DOHH2 (cell line): Measurements from ENCODE around the gene NDUFA8.

Experiments
- H3F3A ChIP-seq: fragments of 200-600 bp; sonication (generic), shearing (Covaris generic); 2 replicates; pipeline ENCODE4 v1.6.0; 2016; ENCODE audit warnings: antibody characterized with exemption, mild to moderate bottlenecking; ENCODE audit not compliant: control insufficient read depth, insufficient read depth
- H3K27ac ChIP-seq: fragments of 200-600 bp; sonication (generic); 2 replicates; pipeline ENCODE4 v1.5.1; 2014; ENCODE audit warnings: low read depth, mild to moderate bottlenecking, low read length, moderate library complexity
- H3K27me3 ChIP-seq: fragments of 200-600 bp; sonication (generic); 2 replicates; pipeline ENCODE4 v1.6.1; 2014; ENCODE audit warnings: mild to moderate bottlenecking, low read length, mixed read lengths; ENCODE audit not compliant: control insufficient read depth
- H3K36me3 ChIP-seq: fragments of 200-600 bp; sonication (generic); 2 replicates; pipeline ENCODE4 v1.6.1; 2014; ENCODE audit warnings: mild to moderate bottlenecking, low read length, moderate library complexity, mixed read lengths; ENCODE audit not compliant: control insufficient read depth
- H3K4me1 ChIP-seq: fragments of 200-600 bp; sonication (generic); 2 replicates; pipeline ENCODE4 v1.6.1; 2014; ENCODE audit warnings: mild to moderate bottlenecking, low read length, mixed read lengths; ENCODE audit not compliant: control insufficient read depth
- H3K4me2 ChIP-seq: fragments of 200-600 bp; sonication (generic); 2 replicates; pipeline ENCODE4 v1.6.0; 2014; ENCODE audit warnings: mild to moderate bottlenecking, low read length, moderate library complexity
- H3K4me3 ChIP-seq: fragments of 200-600 bp; sonication (generic); 2 replicates; pipeline ENCODE4 v1.5.1; 2014; ENCODE audit warnings: mild to moderate bottlenecking, low read length, mixed read lengths
- H3K79me2 ChIP-seq: fragments of 200-600 bp; sonication (generic); 2 replicates; pipeline ENCODE4 v1.6.1; 2014; ENCODE audit warnings: mild to moderate bottlenecking, low read length, mixed read lengths; ENCODE audit not compliant: control insufficient read depth
- H3K9me2 ChIP-seq: fragments of 200-600 bp; sonication (generic); replicated peaks from 2 replicates; pipeline ENCODE4 v1.6.1; 2014; ENCODE audit warnings: mild to moderate bottlenecking, low read length, mixed read lengths; ENCODE audit not compliant: control insufficient read depth
- H3K9me3 ChIP-seq: fragments of 200-600 bp; sonication (generic); 2 replicates; pipeline ENCODE4 v1.6.1; 2014; ENCODE audit warnings: antibody characterized with exemption, low read length, mixed read lengths; ENCODE audit not compliant: control insufficient read depth, insufficient read depth
- H4K20me1 ChIP-seq: fragments of 200-600 bp; sonication (generic); 2 replicates; pipeline ENCODE4 v1.6.0; 2014; ENCODE audit warnings: low read depth, mild to moderate bottlenecking, antibody characterized with exemption, low read length, moderate library complexity; ENCODE audit not compliant: control insufficient read depth, insufficient read depth
- EZH2phosphoT487 ChIP-seq: fragments of 200-600 bp; sonication (generic); IDR thresholded peaks from 2 replicates; pipeline ENCODE4 v1.6.1; 2017; ENCODE audit warnings: borderline replicate concordance, mild to moderate bottlenecking, antibody characterized with exemption, low read length, moderate library complexity, mixed read lengths
- TF ChIP-seq, protein P1 (sequence below): fragments of 200-600 bp; sonication (generic); IDR thresholded peaks from one replicate; pipeline ENCODE4 v1.5.1; 2014; ENCODE audit warnings: antibody characterized with exemption, mild to moderate bottlenecking, low read depth, low read length; ENCODE audit not compliant: poor library complexity, severe bottlenecking

Gene NDUFA8

DNA sequence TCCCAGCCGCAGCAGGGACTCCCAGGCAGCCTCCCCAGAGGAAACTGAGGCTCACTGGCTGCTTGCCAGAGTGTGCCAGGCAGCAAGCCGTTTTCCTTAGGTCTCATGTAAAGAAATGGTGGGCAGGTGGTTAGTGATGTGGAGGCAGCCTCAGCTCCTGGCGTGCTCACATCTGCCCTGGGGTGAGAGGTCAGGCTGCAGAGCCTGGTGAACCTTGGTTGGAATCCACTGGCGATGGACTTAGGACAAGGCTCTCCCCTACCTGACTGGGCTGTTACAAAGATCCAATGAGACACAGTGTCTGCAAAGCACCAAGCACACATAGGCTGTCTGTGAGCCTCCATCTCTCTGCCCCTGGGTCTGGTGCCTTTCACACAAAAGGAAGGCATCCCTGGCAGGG, 38.3 kb upstream of the NDUFA8 start:
- H3K4me1 ChIP-seq, result no peaks in the 10 kb centered on the region
- no peaks in the 10 kb centered on the region for H3K36me3 ChIP-seq
- no peaks in the 10 kb centered on the region for H3F3A ChIP-seq
- H3K4me3 ChIP-seq, result no peak overlapping the region
- TF ChIP-seq EZH2phosphoT487, result no peak
- TF ChIP-seq, protein P1, sequence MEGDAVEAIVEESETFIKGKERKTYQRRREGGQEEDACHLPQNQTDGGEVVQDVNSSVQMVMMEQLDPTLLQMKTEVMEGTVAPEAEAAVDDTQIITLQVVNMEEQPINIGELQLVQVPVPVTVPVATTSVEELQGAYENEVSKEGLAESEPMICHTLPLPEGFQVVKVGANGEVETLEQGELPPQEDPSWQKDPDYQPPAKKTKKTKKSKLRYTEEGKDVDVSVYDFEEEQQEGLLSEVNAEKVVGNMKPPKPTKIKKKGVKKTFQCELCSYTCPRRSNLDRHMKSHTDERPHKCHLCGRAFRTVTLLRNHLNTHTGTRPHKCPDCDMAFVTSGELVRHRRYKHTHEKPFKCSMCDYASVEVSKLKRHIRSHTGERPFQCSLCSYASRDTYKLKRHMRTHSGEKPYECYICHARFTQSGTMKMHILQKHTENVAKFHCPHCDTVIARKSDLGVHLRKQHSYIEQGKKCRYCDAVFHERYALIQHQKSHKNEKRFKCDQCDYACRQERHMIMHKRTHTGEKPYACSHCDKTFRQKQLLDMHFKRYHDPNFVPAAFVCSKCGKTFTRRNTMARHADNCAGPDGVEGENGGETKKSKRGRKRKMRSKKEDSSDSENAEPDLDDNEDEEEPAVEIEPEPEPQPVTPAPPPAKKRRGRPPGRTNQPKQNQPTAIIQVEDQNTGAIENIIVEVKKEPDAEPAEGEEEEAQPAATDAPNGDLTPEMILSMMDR, result no peak
- no peak overlapping the region for H3K27ac ChIP-seq
- H3K4me2 ChIP-seq, result no peak overlapping the region
- no peaks in the 10 kb centered on the region for H3K79me2 ChIP-seq
- H3K9me2 ChIP-seq, result no peaks in the 10 kb centered on the region
- H3K9me3 ChIP-seq, result no peaks in the 10 kb centered on the region
- H4K20me1 ChIP-seq, result no peaks in the 10 kb centered on the region
- H3K27me3 ChIP-seq, result peaks cover 6% of the 10 kb centered on the region; the same call in 1 of the 2 replicates

GRCh38 chr9:122197426-122197825, 37.8 kb upstream of the NDUFA8 start:
- H3K36me3 ChIP-seq, result no peaks in the 10 kb centered on the region
- H3K9me3 ChIP-seq, result no peaks in the 10 kb centered on the region
- no peaks in the 10 kb centered on the region for H4K20me1 ChIP-seq
- no peak overlapping the region for H3K27ac ChIP-seq
- no peaks in the 10 kb centered on the region for H3K4me1 ChIP-seq
- H3K9me2 ChIP-seq, result no peaks in the 10 kb centered on the region
- no peak overlapping the region for H3K4me3 ChIP-seq
- no peaks in the 10 kb centered on the region for H3F3A ChIP-seq
- TF ChIP-seq, protein P1, result no peak
- TF ChIP-seq EZH2phosphoT487, result no peak
- no peak overlapping the region for H3K4me2 ChIP-seq
- no peaks in the 10 kb centered on the region for H3K79me2 ChIP-seq
- H3K27me3 ChIP-seq, result peaks cover 6% of the 10 kb centered on the region; the same call in 1 of the 2 replicates

DNA sequence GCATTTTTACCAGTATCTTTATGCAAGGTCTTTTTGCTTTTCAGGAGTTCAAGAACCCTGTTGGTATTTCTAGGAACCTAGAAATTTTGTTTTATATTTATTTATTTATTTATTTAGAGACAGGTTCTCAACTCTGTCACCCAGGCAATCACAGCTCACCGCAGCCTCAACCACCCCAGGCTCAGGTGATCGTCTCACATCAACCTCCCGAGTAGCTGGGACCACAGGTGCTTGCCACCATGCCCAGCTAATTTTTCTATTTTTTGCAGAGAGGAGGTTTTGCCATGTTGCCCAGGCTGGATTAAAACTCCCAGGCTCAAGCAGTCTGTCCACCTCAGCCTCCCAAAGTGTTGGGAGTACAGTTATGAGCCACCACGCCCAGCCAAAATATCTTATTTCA, 36.3 kb upstream of the NDUFA8 start:
- H3K36me3 ChIP-seq, result no peaks in the 10 kb centered on the region
- peaks cover 6% of the 10 kb centered on the region; the same call in 1 of the 2 replicates for H3K27me3 ChIP-seq
- no peak overlapping the region for H3K27ac ChIP-seq
- no peaks in the 10 kb centered on the region for H3K4me1 ChIP-seq
- no peaks in the 10 kb centered on the region for H3K79me2 ChIP-seq
- H3K4me2 ChIP-seq, result no peak overlapping the region
- no peak for TF ChIP-seq EZH2phosphoT487
- TF ChIP-seq, protein P1, result no peak
- H3K4me3 ChIP-seq, result no peak overlapping the region
- H3F3A ChIP-seq, result no peaks in the 10 kb centered on the region
- no peaks in the 10 kb centered on the region for H3K9me2 ChIP-seq
- H4K20me1 ChIP-seq, result no peaks in the 10 kb centered on the region
- H3K9me3 ChIP-seq, result no peaks in the 10 kb centered on the region

DNA sequence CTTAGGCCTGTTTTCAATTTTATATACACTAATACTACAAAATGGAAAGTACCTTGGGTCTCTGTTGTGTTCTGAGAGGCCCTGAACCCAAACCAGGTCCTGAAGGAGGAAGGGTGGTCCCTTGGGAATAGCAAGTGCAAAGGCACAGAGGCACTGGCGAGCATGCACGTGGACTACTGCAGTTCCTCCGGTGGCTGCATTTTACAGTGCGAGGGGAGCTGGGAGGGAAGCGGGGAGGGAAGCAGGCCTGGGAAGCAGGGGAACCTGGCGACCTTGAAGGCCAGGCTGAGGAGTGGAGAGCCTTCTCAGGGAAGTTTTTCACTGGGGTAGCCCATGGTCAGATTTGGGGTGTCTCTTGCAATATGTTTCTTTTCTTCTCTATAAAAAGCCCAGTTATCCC, 34.1 kb upstream of the NDUFA8 start:
- Histone ChIP-seq H3K27ac (no peak overlapping the region), H3K9me3 (no peaks in the 10 kb centered on the region), H3F3A (no peaks in the 10 kb centered on the region), H4K20me1 (no peaks in the 10 kb centered on the region), H3K27me3 (peaks cover 6% of the 10 kb centered on the region; the same call in 1 of the 2 replicates), H3K79me2 (no peaks in the 10 kb centered on the region), H3K4me2 (no peak overlapping the region), H3K9me2 (no peaks in the 10 kb centered on the region), H3K4me3 (no peak overlapping the region), H3K4me1 (no peaks in the 10 kb centered on the region), H3K36me3 (no peaks in the 10 kb centered on the region)
- TF ChIP-seq, protein P1, result no peak
- no peak for TF ChIP-seq EZH2phosphoT487
